CD4-positive, alpha-beta T cell treated with Interleukin-6 for 4 hours (primary cell): ENCODE measurements around the gene AHR.

ENCODE experiments used
- DNase-seq: peaks from one replicate; pipeline ENCODE4 v3.0.0-alpha.2; 2020; ENCODE audit warnings: mixed read lengths

The AHR gene

DNA sequence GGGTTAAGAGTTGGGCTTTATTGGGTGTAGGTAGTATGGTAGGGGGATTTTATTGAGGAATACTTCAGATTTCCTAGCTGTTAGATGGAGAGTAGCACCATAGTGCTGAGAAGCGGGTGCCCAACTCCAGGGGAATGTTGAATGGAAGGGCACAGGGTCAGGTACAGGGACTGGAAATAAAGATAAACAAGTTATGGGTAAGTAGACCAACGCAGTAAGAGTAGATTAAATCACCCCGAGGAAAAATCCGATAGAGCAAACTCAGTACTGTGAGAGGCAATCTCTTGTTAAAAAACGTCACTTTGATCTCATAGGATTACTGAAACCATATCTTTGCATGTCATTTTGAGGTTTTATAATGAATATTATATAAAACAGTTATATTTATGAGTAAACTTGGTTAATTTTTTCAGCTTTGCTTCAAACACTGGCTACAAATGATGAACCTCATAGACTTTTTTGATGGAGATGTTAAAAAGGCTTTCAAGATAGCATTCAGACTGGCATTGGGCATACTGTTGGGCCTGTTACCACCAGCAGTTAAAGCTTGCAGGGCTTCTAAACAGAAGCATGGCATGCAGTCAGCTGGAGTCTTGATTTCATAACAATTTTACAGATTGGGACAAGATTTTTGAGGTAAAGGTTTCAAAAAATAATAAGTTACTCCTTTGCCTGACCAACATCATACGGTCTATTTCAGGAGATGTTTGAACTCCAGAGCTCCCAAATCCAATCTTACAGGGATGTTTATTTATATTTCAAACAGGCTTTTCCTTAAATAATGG lies 7.1 kb downstream of the AHR start:
- DNase-seq, result no peak

DNA sequence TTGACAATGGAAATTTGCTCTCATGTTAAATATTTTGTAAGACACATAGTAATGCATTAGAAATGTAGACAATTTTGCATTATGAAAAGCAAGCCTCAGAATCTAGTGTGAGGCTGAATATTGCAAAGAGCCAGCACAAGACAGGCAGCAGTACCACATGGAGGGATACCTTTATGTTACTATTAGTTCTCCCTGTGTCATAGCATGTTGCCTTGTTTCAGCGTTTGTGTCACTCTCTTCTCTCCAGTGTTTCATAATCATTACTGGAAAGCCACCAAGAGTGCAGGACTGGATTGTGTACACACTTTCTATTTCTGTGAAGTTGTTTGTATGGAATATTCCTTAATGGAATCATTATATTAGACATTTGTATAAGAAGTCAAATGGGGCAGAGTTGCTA lies 8.5 kb downstream of the AHR start:
- DNase-seq, result no peak

DNA sequence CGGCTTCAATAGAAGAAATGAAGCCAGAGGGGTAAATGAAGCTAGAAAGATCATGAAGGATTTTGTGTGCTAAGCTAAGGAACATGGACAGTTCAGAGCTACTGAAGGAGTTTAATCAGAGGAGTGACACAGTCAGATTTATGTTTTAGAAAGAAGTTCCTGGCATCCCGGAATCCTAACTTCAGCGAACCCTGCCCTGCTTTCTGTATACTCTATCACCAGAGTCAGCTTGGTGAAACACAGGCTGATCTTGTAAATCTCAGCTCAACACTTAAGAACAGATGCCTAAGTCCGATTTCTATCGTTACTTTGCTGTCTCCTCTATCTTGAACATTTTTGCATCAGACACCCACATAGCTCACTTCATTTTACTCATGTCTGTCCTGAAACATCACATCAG lies 9.1 kb downstream of the AHR start:
- DNase-seq, result no peak

DNA sequence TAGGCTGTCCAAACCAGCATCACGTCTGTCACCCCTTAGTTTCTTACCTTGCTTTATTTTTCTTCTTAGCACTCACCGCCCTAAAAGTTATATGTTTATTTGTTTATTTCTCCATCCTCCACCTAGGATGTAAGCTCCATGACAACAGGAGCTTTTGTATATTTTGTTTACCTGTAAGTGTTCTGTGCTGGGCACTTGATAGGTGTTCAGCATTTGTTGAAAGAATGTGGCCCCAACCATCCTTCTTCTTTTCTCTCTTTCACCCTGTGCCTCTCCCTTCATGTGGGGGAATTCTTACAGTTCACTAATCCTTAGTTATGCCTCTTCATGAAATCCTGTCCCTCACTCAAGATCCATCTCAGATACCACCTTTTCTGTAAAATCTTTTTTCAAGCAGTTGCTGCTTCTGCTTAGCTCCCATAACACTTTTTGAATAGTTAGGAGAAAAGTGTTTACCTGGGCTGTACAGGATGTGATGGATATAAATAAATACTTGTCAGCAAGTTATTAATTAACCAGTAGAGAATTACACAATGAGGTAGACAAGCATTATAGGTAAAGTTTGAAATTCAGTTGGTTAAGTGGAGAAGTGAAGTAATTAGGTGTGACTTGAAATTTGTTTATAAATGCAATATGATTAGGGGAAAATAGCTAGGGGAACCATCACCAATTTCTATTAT lies 9.7 kb downstream of the AHR start:
- DNase-seq, result no peak

DNA sequence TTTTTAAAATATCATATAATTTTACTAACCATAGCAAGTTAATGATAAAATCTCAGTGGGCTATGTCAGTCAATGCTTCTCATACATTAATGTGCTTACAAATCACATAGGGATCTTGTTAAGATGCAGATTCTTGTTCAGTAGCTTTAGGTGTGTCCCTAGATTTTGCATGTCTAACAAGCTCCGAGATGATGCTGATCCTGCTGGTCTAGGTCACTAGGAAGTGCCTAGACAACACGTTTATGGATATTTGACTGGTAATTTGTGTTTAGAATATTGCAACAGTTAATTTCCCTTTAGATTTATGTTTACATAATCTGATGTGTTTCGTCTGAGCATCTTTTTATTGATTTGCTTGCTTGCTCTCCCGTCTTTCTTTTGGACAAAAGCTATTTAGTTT lies 12.7 kb downstream of the AHR start:
- no peak for DNase-seq

DNA sequence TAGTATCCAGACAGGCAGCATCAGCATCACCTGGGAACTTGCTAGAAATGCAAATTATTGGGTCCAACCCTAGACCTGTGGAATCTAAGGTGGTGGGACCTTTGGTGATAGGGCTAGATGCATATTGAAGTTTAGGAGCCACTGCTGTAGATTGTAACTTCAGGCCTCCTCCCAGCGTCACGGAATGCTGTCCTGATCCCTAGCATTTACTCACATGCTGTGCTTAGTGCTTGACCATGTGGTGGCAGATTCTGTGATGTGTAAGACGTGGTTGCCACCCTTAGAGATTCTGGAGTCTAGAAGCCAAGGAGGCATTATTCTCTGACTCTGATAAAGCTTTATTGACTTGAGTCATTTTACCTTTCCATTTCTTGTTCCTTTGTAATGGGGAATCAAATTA lies 13.5 kb downstream of the AHR start:
- no peak for DNase-seq

DNA sequence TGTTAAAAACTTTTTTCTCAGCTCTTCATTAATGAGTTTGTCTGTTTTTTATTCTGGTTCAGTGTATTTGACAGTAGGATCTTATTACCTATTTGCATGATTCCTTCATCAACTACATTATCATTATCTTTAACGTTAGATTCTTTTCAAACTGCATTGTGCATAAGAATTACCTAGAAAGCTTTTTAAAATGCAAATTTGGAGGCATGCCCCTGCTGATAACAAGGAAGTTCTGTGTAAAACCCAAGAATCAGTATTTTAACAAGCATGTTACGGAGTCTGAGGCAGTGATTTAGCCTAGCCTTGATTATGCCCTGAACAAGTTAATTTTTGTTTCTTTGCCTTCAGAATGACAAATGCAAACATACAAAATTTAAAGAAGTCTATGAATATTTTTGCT lies 14.2 kb downstream of the AHR start:
- no peak for DNase-seq

DNA sequence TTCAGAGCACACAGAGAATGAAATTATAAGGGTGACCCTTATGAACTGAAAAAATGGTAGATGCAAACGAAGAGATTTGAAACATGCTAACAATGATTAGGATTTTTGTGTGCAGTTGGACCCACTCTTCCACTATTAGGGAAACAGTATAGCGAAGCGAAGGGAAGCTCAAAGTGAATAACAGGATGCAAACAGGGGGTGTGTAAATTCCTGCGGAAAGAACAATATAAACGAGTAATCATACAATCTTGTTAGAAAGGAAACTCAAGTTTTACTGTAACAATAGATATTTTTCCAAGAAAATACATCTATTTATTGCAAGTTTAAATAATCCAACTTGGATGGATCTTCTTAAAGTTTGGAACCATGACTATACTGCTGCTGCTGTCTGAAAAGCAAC lies 14.7 kb downstream of the AHR start:
- no peak for DNase-seq

DNA sequence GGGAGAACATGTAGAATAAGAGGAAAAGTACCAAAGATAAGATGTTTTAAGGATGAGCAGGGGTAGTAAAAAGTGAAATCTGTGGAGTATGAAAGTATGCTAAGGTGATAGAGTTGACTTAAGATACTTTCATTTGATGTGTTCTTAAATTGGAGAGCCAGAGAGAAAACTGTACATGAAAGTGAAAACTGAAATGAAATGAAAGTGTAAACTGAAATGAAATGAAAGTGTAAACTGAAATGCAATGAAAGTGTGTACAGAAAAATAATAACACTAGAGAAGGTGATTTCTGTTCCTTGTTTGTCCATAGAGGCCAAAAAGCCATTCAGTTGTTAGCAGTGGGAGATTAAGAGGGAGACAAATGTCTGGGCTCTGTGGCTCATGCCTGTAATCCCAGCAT lies 17.5 kb downstream of the AHR start:
- DNase-seq, result no peak

DNA sequence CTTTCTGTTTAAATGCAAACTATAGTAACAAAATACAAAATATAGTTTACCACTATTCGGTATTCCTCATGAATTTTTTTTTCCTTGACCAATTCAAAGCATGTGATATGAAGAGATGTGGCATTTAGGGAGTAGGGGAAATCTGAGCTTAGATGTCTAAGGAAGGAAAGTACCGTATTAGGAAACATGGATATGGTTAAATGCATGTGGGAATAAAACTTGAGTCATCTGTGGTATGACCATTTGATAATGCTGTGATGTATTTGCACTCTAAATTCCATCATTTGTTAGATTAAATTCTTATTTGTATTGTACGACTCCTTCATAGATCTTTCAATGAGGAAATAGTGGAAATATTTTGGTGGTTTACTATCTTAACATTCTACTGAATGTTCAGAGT lies 19.7 kb downstream of the AHR start:
- no peak for DNase-seq

DNA sequence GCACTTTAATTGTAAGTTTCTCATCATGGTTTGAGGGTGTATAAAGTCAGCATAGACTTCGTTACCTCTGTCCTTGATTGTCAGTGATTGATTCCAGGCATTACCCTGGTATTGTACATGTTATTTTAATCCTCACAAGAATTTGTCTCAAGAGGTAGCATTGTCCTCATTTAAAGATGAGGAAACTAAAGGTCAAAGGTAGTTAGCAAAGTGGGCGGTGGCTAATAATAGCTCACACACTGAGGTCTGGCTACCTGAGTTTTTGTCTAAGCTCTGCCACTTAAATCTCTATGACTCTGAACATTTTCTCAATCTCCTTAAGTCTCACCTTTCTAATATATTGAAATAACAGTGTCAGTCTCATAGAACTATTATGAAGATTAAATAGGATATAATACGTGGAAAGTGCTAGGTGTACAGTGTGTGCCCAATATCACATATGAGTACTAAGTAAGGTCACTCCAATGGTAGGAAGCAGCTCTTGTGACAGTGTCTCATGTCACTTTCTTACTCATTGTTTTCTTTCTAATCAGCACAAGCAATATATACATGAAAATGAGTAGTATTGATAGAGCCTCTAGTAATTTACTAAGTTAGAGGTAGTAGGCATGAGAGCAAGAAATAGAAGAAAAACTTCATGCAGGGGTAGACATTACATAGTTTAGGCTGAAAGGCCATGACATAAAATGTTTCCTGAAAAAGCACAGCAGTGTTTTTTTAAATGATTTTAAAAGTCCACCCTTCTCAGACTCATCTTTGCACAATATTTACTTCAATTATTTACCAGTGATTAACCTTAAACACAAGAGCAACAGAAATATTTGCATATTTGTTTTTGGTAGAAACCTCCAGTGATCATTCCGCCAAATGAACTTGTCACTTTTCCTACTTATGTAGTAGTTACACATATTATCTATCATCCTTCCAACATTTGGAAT lies 21.0 kb downstream of the AHR start:
- no peak for DNase-seq

DNA sequence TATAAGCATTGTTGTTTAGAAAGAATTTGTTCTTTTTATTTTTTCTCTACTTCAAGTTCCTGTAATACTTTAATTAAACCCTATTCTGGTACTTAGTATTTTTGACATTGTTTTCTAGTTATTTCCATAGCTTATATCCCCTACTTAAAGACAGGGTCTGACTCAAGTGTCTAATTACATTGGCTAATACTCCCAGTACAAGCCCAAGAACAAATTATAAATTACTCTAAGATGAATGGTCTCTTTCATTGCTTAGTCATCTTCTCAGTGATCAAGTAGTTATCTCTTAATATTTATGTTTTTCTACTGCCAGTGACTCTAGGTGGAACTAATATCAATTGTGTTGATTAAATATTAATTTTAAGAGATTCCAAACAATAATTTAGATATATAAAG lies 21.6 kb downstream of the AHR start:
- DNase-seq, result no peak

DNA sequence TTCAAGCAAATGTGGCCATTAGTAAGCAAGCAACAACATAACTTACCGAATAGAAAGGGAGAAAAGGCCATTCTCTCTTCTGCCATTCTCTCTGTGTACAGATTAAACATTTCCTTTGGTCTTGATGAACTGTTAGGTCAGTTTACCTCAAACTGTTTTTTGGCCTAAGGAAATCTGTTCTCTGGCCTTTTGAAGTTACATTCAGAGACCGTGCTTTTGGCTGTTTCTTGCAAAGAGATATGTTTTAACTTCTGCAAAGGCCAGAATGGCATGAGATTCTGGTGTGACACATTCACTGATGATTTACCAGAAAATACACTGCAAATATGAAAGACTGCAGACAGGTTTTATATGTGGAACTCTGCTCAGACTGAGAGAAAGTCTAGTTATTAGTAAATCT lies 22.2 kb downstream of the AHR start:
- DNase-seq, result no peak

DNA sequence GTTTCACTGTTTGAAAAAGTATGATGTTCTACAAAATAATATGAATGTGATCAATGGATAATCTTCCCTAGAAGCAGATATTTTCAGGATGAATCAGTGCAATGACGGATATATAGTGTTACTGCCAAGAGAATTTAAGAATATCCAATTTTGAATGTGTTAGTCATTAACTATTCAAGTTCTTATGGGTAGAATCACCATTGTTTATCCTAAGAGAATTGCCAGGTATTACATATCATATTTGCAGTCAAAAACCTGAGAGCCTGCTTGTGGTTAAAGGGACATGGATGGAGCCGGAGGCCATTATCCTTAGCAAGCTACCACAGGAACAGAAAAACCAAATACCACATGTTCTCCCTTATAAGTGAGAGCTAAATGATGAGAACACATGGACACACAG lies 26.9 kb downstream of the AHR start:
- DNase-seq, result no peak

DNA sequence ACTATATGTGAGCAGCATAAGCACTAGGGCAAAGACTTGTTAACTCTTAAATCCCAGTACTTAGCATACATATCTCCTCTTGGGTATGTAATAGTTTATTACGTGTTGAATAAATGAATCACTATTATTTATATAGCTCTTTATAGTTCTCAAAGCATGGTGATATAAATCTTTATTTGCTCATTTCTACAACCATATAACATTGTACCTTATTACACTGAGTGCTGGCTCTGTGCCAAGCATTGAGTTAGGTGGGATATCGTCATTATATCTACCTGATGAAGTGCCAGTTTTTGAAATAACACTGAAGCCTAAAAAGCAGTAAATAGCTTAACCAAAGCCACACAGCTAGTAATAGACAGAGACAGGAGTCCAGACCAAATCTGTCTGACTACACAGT lies 27.9 kb downstream of the AHR start:
- no peak for DNase-seq

DNA sequence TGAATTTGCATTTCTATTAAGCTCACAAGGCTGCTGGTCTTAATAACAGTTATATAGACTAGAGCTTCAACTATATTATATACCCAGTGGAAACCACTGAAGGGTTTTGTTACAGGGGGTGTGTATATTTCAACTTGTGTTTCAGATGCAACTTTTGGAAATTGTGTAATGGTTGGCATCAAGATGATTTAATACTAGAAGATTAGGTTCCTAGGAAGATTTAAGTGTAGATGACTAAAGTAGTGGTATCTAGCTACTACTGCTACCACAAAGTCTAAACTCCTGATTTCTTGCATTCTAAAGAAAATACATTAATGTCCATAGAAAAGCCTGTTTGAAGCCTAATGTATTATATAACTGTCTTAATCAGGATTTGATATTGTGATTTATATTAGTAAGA lies 30.2 kb downstream of the AHR start:
- no peak for DNase-seq

DNA sequence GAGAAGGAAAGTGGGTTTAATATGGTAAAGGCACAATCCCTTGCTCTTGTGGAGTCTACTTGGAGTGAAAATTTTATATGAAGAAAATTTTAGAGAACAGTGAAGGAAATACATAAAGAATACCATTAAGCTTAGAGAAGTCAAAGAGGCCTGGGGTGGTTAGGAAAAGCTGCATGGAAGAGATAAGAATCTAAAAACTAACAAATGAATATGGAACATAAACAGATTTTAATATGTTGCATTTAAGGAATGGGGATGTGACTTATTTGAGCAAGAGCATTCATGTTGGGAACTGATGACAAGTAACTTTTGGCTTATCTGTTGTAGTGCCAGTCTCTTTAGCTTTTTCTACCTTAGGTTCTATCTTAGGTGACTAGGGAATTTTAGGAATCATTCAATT lies 31.0 kb downstream of the AHR start:
- no peak for DNase-seq

DNA sequence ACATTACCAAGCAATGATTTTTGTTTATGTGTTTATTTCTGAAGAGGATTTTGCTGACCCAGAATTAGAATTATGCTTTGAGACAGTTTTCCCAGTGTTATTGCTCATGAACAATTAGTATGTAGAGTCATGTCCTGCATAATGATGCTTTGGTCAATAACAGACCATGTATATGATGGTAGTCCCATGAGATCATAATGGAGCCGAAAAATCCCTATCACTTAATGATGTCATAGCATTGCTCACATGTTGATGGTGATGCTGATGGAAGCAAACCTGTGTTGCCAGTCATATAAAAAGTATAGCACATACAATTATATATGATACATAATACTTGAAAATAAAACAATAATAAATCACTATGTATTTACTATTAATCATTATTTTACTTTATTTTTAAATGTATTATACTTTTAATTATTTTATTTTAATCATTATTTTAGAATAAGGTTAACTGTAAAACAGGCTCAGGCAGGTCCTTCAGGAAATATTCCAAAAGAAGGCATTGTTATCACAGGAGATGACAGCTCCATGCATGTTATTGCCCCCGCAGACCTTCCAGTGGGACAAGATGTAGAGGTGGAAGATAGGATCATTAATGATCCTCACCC lies 33.5 kb downstream of the AHR start:
- no peak for DNase-seq

DNA sequence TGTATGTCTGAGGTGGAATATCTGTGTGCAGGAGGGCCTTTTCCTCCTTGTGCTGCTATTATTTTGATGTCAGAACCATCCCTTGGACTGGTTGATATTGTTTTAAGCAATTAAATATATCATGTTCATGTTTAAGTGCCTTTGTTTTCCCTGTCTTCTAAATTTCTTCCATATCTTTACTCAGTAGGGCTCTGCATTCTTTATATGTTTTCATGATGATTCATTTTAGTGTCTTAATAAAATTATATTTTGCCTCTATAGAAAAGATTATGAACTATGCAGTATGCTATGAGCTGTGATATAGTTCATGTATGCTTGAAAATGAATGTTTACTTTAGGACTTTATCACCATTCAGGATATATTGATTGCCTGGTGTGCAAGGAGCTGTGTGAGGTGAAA lies 34.8 kb downstream of the AHR start:
- DNase-seq, result no peak

DNA sequence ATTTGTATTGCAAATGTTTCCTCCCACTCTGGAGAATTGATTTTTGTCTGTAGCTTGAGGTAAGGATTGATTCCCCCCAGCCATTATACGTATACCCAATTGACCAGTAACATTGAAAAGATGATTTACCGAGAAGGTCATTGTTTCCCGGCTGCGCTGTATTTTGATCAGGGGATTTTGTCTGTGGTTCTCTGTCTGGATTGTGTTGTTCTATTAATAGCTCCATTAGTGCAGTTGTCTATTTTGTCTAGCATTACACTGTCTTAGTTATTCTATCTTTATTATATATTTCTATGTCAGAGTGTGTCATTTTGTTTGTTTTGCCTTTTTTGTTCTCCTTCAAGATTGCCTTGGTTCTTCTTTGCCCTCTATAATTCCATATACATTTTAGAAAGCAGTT lies 37.7 kb downstream of the AHR start:
- DNase-seq, result no peak

DNA sequence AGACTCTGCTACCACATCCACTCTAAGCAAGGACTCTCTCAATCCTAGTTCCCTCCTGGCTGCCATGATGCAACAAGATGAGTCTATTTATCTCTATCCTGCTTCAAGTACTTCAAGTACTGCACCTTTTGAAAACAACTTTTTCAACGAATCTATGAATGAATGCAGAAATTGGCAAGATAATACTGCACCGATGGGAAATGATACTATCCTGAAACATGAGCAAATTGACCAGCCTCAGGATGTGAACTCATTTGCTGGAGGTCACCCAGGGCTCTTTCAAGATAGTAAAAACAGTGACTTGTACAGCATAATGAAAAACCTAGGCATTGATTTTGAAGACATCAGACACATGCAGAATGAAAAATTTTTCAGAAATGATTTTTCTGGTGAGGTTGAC lies 40.7 kb downstream of the AHR start:
- DNase-seq, result no peak

DNA sequence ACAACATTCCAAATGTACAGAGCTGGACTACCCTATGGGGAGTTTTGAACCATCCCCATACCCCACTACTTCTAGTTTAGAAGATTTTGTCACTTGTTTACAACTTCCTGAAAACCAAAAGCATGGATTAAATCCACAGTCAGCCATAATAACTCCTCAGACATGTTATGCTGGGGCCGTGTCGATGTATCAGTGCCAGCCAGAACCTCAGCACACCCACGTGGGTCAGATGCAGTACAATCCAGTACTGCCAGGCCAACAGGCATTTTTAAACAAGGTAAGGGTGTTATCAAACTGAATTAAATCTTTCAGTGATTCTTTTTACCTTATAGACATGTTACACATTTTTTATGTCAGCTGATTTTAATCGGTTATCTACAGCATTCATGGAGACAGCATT lies 41.5 kb downstream of the AHR start:
- no peak for DNase-seq

DNA sequence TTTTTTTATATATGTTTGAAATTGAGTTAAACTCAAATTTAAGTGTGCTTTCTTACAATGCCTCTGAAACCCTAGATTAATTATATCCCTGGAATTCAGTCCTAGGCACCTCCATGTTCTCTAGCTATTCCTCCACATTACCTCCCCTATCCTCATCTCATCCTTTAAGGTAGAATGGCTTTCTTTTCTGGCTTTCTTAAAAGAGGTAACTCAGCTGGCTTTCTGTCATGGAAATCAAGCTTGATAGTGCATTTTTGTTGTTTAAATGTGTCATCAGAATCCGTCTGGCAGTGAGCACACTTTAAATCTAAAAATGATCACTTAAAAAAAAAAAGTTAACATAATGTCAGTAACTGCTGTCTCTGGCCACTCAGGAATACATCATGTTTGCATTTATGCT lies 42.2 kb downstream of the AHR start:
- DNase-seq, result no peak
